Esophagus muscularis mucosa (tissue), 4 donors: ENCODE measurements around the gene SDK2.

Experiments
- EP300 ChIP-seq: sonication (generic); formaldehyde crosslinking; IDR thresholded peaks from one replicate; pipeline ENCODE4 v1.6.1; 2017; ENCODE audit warnings: antibody characterized with exemption
- POLR2A ChIP-seq: fragments of 450-650 bp; IDR thresholded peaks from one replicate; pipeline ENCODE4 v1.6.1; 2017; ENCODE audit warnings: antibody characterized with exemption, moderate library complexity, mild to moderate bottlenecking, low read depth
- POLR2AphosphoS5 ChIP-seq, 2 donors: sonication (generic); formaldehyde crosslinking; IDR thresholded peaks; one replicate each; pipeline ENCODE4 v1.6.1; 2017; ENCODE audit warnings: antibody characterized with exemption in 2 of 2
- TF ChIP-seq, protein P1 (sequence below), 3 experiments: fragments of 200-600 bp in 2 of 3; fragments of 450-650 bp in 1 of 3; sonication (generic) in 2 of 3; IDR thresholded peaks; one replicate each; pipeline ENCODE4 v1.5.1; 2017 to 2019; ENCODE audit warnings: antibody characterized with exemption in 3 of 3, mild to moderate bottlenecking in 2 of 3, moderate library complexity in 1 of 3

DNA sequence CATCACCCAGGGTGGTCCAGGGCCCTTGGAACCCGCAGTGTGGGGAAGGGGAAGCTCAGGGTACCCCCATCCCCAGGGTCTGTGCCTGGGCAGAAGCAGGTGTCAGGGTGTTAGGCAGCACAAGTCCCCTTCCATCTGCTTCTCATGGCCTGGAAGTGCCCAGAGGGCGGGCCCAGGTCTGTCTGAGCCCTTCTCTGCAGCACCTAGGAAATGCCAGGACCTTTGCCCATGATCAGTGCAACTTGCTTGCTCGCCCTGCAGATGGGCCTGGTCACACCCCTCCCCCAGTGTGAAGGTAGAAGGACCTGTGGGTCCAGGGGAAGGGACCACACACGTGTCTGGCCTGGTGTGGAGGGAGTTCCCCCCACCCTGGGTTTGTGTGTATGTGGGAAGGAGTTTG lies 174.9 kb downstream of the SDK2 start:
- TF ChIP-seq, protein P1, sequence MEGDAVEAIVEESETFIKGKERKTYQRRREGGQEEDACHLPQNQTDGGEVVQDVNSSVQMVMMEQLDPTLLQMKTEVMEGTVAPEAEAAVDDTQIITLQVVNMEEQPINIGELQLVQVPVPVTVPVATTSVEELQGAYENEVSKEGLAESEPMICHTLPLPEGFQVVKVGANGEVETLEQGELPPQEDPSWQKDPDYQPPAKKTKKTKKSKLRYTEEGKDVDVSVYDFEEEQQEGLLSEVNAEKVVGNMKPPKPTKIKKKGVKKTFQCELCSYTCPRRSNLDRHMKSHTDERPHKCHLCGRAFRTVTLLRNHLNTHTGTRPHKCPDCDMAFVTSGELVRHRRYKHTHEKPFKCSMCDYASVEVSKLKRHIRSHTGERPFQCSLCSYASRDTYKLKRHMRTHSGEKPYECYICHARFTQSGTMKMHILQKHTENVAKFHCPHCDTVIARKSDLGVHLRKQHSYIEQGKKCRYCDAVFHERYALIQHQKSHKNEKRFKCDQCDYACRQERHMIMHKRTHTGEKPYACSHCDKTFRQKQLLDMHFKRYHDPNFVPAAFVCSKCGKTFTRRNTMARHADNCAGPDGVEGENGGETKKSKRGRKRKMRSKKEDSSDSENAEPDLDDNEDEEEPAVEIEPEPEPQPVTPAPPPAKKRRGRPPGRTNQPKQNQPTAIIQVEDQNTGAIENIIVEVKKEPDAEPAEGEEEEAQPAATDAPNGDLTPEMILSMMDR (IDR thresholded peaks at IDR 0.05) = no peak
- TF ChIP-seq POLR2AphosphoS5 (IDR thresholded peaks at IDR 0.05) (no peak), POLR2A (no peak), EP300 (no peak)
